HCT116 (cell line): Measurements from ENCODE around the gene NIPAL1. TPM values are rescaled to one million over a fixed set of nuclear protein-coding genes. Genes with fewer than 3 reads are reported as not detected.
A peak's percentile ranks its signal among the peaks of the same experiment; 100 is the strongest.

ENCODE experiments used
- ATAC-seq: fragments of 200-7000 bp; cut with Tn5 transposase; 2 replicates; pipeline ENCODE4 v1.9.1; 2020; ENCODE audit warnings: mild to moderate bottlenecking, moderate library complexity
- BruUV-seq: library from RNA; stranded (reverse); fragments of 400-500 nt; replicated peaks from 2 replicates; lab custom pipeline; 2021; lab: Mats Ljungman, UMichigan
- CTCF ChIA-PET: fragments of 300-600 bp; sonication (Branson Sonifier 250); formaldehyde crosslinking; loops from one replicate; lab custom pipeline; 2021; ENCODE audit warnings: antibody characterized with exemption; lab: Charles Lee
- POLR2A ChIA-PET: fragments of 300-600, 350-600 bp; sonication (Branson Sonifier 250); formaldehyde crosslinking; loops from one replicate; lab custom pipeline; 2021; ENCODE audit warnings: antibody characterized with exemption; lab: Charles Lee
- RAD21 ChIA-PET, 2 experiments: fragments of 300-600 bp; sonication (Branson Sonifier 250); formaldehyde crosslinking; loops; one replicate each; lab custom pipeline; 2023; ENCODE audit warnings: low total read pairs in 2 of 2; ENCODE audit not compliant: uncharacterized antibody in 2 of 2, unreplicated experiment in 2 of 2, low non-redundant PET in 1 of 2; lab: Charles Lee
- DNase-seq: peaks from one replicate; pipeline ENCODE4 v3.0.0-alpha.2; 2010; ENCODE audit warnings: low read depth, low spot score
- H2AFZ ChIP-seq: fragments of 200-600 bp; shearing (Covaris generic), sonication (generic); 2 replicates; pipeline ENCODE4 v1.6.1; 2017; ENCODE audit warnings: low read depth, mixed run types, mixed read lengths, antibody characterized with exemption, low read length; ENCODE audit not compliant: poor library complexity, severe bottlenecking
- H3K27ac ChIP-seq: 2 replicates; pipeline ENCODE4 v1.5.1; 2012; ENCODE audit warnings: low read depth, low read length
- H3K27me3 ChIP-seq: fragments of 200-600 bp; sonication (generic); 2 replicates; pipeline ENCODE4 v1.6.1; 2016; ENCODE audit warnings: mixed run types, low read length, mixed read lengths; ENCODE audit not compliant: insufficient read depth
- H3K36me3 ChIP-seq, 2 experiments: fragments of 200-500 bp in 1 of 2; fragments of 200-600 bp in 1 of 2; sonication (Bioruptor generic) in 1 of 2; sonication (generic) in 1 of 2; 2 replicates each; pipeline versions ENCODE4 v1.5.1 to v1.6.1; 2014 to 2016; ENCODE audit warnings: low read length in 2 of 2, inconsistent platforms in 1 of 2, mixed read lengths in 1 of 2, mixed run types in 1 of 2; ENCODE audit not compliant: insufficient read depth in 2 of 2, control insufficient read depth in 1 of 2
- H3K4me1 ChIP-seq, 2 experiments: fragments of 200-600 bp in 1 of 2; sonication (generic) in 1 of 2; 2 replicates each; pipeline versions ENCODE4 v1.5.1 to v1.6.1; 2012 to 2017; ENCODE audit warnings: low read length in 2 of 2, inconsistent platforms in 1 of 2, mild to moderate bottlenecking in 1 of 2, mixed read lengths in 1 of 2, mixed run types in 1 of 2, moderate library complexity in 1 of 2; ENCODE audit not compliant: insufficient read depth in 2 of 2, control insufficient read depth in 1 of 2
- H3K4me2 ChIP-seq: fragments of 200-600 bp; sonication (generic); 2 replicates; pipeline ENCODE4 v1.6.1; 2017; ENCODE audit warnings: mixed run types, low read length, mixed read lengths
- H3K4me3 ChIP-seq, 2 experiments: fragments of 200-600 bp in 1 of 2; sonication (generic) in 1 of 2; replicated peaks in 1 of 2; 2 replicates each; pipeline ENCODE4 v1.5.1; 2011 to 2016; ENCODE audit warnings: low read length in 2 of 2, control low read depth in 1 of 2, low read depth in 1 of 2, mild to moderate bottlenecking in 1 of 2, mixed read lengths in 1 of 2, mixed run types in 1 of 2
- H3K79me2 ChIP-seq: fragments of 200-600 bp; sonication (generic); 2 replicates; pipeline ENCODE4 v1.6.1; 2017; ENCODE audit warnings: mild to moderate bottlenecking, mixed run types, low read length, moderate library complexity, mixed read lengths; ENCODE audit not compliant: insufficient read depth
- H3K9ac ChIP-seq: fragments of 200-600 bp; sonication (generic); 2 replicates; pipeline ENCODE4 v1.6.1; 2016; ENCODE audit warnings: low read length, mixed read lengths
- H3K9me2 ChIP-seq: fragments of 200-600 bp; sonication (generic), shearing (Covaris generic); 2 replicates; pipeline ENCODE4 v1.6.1; 2017; ENCODE audit warnings: mixed run types, mild to moderate bottlenecking, moderate library complexity; ENCODE audit not compliant: insufficient read depth
- H3K9me3 ChIP-seq, 2 experiments: fragments of 200-500 bp in 1 of 2; fragments of 200-600 bp in 1 of 2; sonication (Bioruptor generic) in 1 of 2; sonication (generic) in 1 of 2; 2 replicates each; pipeline ENCODE4 v1.6.1; 2014 to 2017; ENCODE audit warnings: low read length in 2 of 2, mixed read lengths in 2 of 2, inconsistent platforms in 1 of 2, low read depth in 1 of 2, mild to moderate bottlenecking in 1 of 2, mixed run types in 1 of 2, moderate library complexity in 1 of 2; ENCODE audit not compliant: control insufficient read depth in 1 of 2, insufficient read depth in 1 of 2
- H4K20me1 ChIP-seq: fragments of 200-600 bp; sonication (generic), shearing (Covaris generic); 2 replicates; pipeline ENCODE4 v1.6.1; 2017; ENCODE audit warnings: mixed run types, mild to moderate bottlenecking, moderate library complexity; ENCODE audit not compliant: insufficient read depth
- ATF3 ChIP-seq: IDR thresholded peaks from 2 replicates; pipeline ENCODE4 v1.6.1; 2012
- CBX3 ChIP-seq: IDR thresholded peaks from 2 replicates; pipeline ENCODE4 v1.6.1; 2012; ENCODE audit warnings: low read depth
- CTCF ChIP-seq, 3 experiments: fragments of 200-600 bp in 1 of 3; sonication (generic) in 1 of 3; IDR thresholded peaks in 2 of 3; conservative IDR thresholded peaks in 1 of 3; 2 replicates each; pipeline ENCODE4 v1.5.1; 2012 to 2017; ENCODE audit warnings: low read depth in 2 of 3, low read length in 2 of 3, antibody characterized with exemption in 1 of 3, borderline replicate concordance in 1 of 3, control low read depth in 1 of 3, mild to moderate bottlenecking in 1 of 3, mixed read lengths in 1 of 3, mixed run types in 1 of 3, moderate library complexity in 1 of 3; ENCODE audit not compliant: insufficient read depth in 1 of 3
- ELF1 ChIP-seq: IDR thresholded peaks from 2 replicates; pipeline ENCODE4 v1.6.1; 2012; ENCODE audit warnings: low read depth, borderline replicate concordance
- EZH2 ChIP-seq: fragments of 200-600 bp; sonication (generic); IDR thresholded peaks from 2 replicates; pipeline ENCODE4 v1.6.1; 2017; ENCODE audit warnings: antibody characterized with exemption, mixed run types
- MAX ChIP-seq: IDR thresholded peaks from 2 replicates; pipeline ENCODE4 v1.6.1; 2012
- POLR2A ChIP-seq: IDR thresholded peaks from 2 replicates; pipeline ENCODE4 v1.7.0; 2011; ENCODE audit warnings: borderline replicate concordance; ENCODE audit not compliant: insufficient read depth, insufficient read length; ENCODE audit errors: extremely low read depth
- RAD21 ChIP-seq: IDR thresholded peaks from 2 replicates; pipeline ENCODE4 v1.6.1; 2012; ENCODE audit warnings: low read depth, mild to moderate bottlenecking
- REST ChIP-seq: IDR thresholded peaks from 2 replicates; pipeline ENCODE4 v1.6.1; 2012; ENCODE audit warnings: low read depth
- SP1 ChIP-seq: IDR thresholded peaks from 2 replicates; pipeline ENCODE4 v1.6.1; 2012; ENCODE audit warnings: low read depth
- SRF ChIP-seq: IDR thresholded peaks from 2 replicates; pipeline ENCODE4 v1.6.1; 2012; ENCODE audit warnings: low read depth
- YY1 ChIP-seq: IDR thresholded peaks from 2 replicates; pipeline ENCODE4 v1.6.1; 2011; ENCODE audit warnings: low read length, low read depth, moderate library complexity, mild to moderate bottlenecking; ENCODE audit not compliant: insufficient replicate concordance; ENCODE audit errors: extremely low read depth
- ZFX ChIP-seq: fragments of 450-650 bp; IDR thresholded peaks from 2 replicates; pipeline ENCODE4 v1.6.1; 2017
- intact Hi-C: fragments of 100-400 bp; cut with micrococcal nuclease; formaldehyde crosslinking; loops from 2 replicates; pipeline ENCODE4 v1.10.0; 2022
- total RNA-seq: library from RNA; stranded (reverse); gene quantifications from one replicate; pipeline ENCODE4 v1.2.1, GENCODE V29; 2021; ENCODE audit not compliant: unreplicated experiment

The NIPAL1 gene
- total RNA-seq, 1 experiment from 2014 or later = 7.0 TPM

GRCh38 chr4:48033412-48033811, 16.8 kb downstream of the NIPAL1 start (continued):
- TF ChIP-seq REST = no peak
- no peak for TF ChIP-seq ELF1
- no peak for TF ChIP-seq ZFX
- no peak for TF ChIP-seq SP1
- no peak for TF ChIP-seq ATF3
- TF ChIP-seq POLR2A = no peak

GRCh38 chr4:48033825-48034413, 17.3 kb downstream of the NIPAL1 start:
- H3K9ac ChIP-seq = no peak overlapping the region
- H2AFZ ChIP-seq = no peak overlapping the region
- H3K4me2 ChIP-seq = no peak overlapping the region
- no peaks in the 10 kb centered on the region for H3K9me3 ChIP-seq
- no peaks in the 10 kb centered on the region for H4K20me1 ChIP-seq
- H3K36me3 ChIP-seq = peaks cover 0 to 3% of the 10 kb centered on the region in 2 experiments; a peak in 1 of 4 replicates
- no peaks in the 10 kb centered on the region for H3K9me2 ChIP-seq
- H3K79me2 ChIP-seq = no peaks in the 10 kb centered on the region
- DNase-seq (peak; percentile 10), ATAC-seq (peak; percentile 84)
- no peaks in the 10 kb centered on the region for H3K27me3 ChIP-seq
- ChIA-PET RAD21 (no interaction called here), CTCF (interaction anchor here (0.9 to 1.8 kb wide), 6 partner anchors 8 to 76 kb away, joined by 3 to 10 read pairs (median 4); no protein-coding TSS in a partner anchor), POLR2A (no interaction called here)
- no peak for TF ChIP-seq SP1
- peak; percentile 23 to 71 (median 67); a peak in 5 of 6 replicates for TF ChIP-seq CTCF (IDR thresholded peaks at IDR 0.05 in 2 of 3, conservative IDR thresholded peaks at IDR 0.05 in 1 of 3; ENCODE audit: borderline replicate concordance in 1 of 3, insufficient read depth in 1 of 3, low read depth in 2 of 3, low read length in 2 of 3)
- no peak for TF ChIP-seq CBX3
- TF ChIP-seq YY1 = no peak
- TF ChIP-seq REST = no peak
- no peak for TF ChIP-seq ATF3
- TF ChIP-seq RAD21 = peak; percentile 31; the same call in 1 of the 2 replicates
- TF ChIP-seq SRF = no peak
- no peak for TF ChIP-seq MAX
- TF ChIP-seq EZH2 = no peak
- H3K4me3 ChIP-seq = no peak overlapping the region
- H3K27ac ChIP-seq = no peak overlapping the region
- BruUV-seq = no TSS peak
- intact Hi-C loops = loop anchor here (5.0 kb wide), 1 partner anchor 53 kb away; no protein-coding TSS in a partner anchor
- no peaks in the 10 kb centered on the region for H3K4me1 ChIP-seq
